Panc1 (cell line): ENCODE data around the gene CKAP2.
"Not testable (repeated sequence)": the region's sequence is repeated elsewhere in the genome, so short reads cannot be mapped to it uniquely, and the experiment has no call there.

Source experiments
- POLR2AphosphoS5 ChIP-seq: IDR thresholded peaks from 2 replicates; pipeline ENCODE4 v1.6.1; 2012; ENCODE audit warnings: mild to moderate bottlenecking, low read depth, low read length, moderate library complexity
- TCF7L2 ChIP-seq: IDR thresholded peaks from 2 replicates; pipeline ENCODE4 v1.6.1; 2011; ENCODE audit warnings: mild to moderate bottlenecking, low read depth, low read length, inconsistent platforms
- TF ChIP-seq, protein P1 (sequence below): fragments of 450-650 bp; IDR thresholded peaks from 2 replicates; pipeline ENCODE4 v1.5.1; 2017; ENCODE audit warnings: mild to moderate bottlenecking
- TF ChIP-seq, protein P2 (sequence below), 2 experiments: IDR thresholded peaks; 2 replicates each; pipeline ENCODE4 v1.6.1; 2011 to 2012; ENCODE audit warnings: low read depth in 2 of 2, control low read depth in 1 of 2, low read length in 1 of 2, mild to moderate bottlenecking in 1 of 2, moderate library complexity in 1 of 2; ENCODE audit not compliant: insufficient read depth in 1 of 2

DNA sequence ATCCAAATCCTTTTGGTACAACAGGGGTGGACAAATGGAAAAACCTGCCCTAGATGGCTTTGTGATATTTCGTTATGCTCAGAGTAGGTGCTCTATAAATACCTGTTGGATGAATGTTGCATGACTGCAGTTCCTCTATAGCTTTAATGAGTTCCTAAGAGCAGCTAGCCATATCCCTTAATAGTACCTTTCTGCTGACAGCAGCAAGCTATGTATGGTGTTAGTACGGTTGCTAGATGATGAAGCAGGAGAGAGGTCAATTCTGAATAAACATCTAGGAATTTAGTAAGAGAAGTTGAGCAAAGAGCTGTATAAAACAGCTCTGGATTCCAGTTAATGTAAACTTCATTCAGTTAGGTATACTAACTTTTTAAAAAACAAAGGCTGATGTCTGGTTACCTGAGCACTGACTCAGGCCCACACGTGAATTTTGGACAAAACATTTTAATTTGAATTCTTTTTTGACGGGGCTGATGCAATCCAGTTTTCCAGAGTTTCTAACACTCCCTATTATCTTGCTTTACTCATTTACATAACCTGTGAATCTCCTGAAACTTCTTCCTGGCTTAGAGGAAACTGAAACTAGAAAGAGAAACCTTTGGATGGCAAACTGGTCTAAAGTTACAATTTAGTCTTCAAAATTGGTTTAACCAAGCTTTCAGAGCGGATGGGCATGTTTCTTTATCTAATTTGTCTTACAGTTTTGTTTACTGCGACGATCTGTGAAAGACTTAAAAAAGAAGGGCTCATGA, 25.6 kb downstream of the CKAP2 start:
- TF ChIP-seq, protein P1, sequence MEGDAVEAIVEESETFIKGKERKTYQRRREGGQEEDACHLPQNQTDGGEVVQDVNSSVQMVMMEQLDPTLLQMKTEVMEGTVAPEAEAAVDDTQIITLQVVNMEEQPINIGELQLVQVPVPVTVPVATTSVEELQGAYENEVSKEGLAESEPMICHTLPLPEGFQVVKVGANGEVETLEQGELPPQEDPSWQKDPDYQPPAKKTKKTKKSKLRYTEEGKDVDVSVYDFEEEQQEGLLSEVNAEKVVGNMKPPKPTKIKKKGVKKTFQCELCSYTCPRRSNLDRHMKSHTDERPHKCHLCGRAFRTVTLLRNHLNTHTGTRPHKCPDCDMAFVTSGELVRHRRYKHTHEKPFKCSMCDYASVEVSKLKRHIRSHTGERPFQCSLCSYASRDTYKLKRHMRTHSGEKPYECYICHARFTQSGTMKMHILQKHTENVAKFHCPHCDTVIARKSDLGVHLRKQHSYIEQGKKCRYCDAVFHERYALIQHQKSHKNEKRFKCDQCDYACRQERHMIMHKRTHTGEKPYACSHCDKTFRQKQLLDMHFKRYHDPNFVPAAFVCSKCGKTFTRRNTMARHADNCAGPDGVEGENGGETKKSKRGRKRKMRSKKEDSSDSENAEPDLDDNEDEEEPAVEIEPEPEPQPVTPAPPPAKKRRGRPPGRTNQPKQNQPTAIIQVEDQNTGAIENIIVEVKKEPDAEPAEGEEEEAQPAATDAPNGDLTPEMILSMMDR: not testable (repeated sequence)
- not testable (repeated sequence) for TF ChIP-seq POLR2AphosphoS5, TCF7L2
- TF ChIP-seq, protein P2, sequence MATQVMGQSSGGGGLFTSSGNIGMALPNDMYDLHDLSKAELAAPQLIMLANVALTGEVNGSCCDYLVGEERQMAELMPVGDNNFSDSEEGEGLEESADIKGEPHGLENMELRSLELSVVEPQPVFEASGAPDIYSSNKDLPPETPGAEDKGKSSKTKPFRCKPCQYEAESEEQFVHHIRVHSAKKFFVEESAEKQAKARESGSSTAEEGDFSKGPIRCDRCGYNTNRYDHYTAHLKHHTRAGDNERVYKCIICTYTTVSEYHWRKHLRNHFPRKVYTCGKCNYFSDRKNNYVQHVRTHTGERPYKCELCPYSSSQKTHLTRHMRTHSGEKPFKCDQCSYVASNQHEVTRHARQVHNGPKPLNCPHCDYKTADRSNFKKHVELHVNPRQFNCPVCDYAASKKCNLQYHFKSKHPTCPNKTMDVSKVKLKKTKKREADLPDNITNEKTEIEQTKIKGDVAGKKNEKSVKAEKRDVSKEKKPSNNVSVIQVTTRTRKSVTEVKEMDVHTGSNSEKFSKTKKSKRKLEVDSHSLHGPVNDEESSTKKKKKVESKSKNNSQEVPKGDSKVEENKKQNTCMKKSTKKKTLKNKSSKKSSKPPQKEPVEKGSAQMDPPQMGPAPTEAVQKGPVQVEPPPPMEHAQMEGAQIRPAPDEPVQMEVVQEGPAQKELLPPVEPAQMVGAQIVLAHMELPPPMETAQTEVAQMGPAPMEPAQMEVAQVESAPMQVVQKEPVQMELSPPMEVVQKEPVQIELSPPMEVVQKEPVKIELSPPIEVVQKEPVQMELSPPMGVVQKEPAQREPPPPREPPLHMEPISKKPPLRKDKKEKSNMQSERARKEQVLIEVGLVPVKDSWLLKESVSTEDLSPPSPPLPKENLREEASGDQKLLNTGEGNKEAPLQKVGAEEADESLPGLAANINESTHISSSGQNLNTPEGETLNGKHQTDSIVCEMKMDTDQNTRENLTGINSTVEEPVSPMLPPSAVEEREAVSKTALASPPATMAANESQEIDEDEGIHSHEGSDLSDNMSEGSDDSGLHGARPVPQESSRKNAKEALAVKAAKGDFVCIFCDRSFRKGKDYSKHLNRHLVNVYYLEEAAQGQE (IDR thresholded peaks at IDR 0.05; ENCODE audit: insufficient read depth in 1 of 2, low read depth in 2 of 2, low read length in 1 of 2): not testable (repeated sequence)
